ENCODE results near the gene KCNJ5. TPM values are rescaled to one million over a fixed set of nuclear protein-coding genes. Genes with fewer than 3 reads are reported as not detected.

KCNJ5 gene
- total RNA-seq, 1 experiment from 2014 or later = 0.11 TPM

GRCh38 chr11:128878455-128878854 lies 12.7 kb upstream of the KCNJ5 start:
- Histone ChIP-seq H3K56ac (ENCODE audit: insufficient read length, low read depth, low read length) (no peak overlapping the region), H3K79me1 (ENCODE audit: insufficient read depth, low read depth, low read length, poor library complexity, severe bottlenecking) (no peaks in the 10 kb centered on the region), H3K27me3 (ENCODE audit: insufficient read depth, low read length) (no peaks in the 10 kb centered on the region; the same call in 1 of the 2 replicates), H3K4ac (ENCODE audit: low read depth, low read length) (no peak overlapping the region), H4K8ac (replicated peaks; ENCODE audit: insufficient read length, low read depth, low read length) (no peak overlapping the region), H3K23ac (ENCODE audit: insufficient read length, low read depth, low read length) (no peak overlapping the region), H2BK20ac (ENCODE audit: low read depth, low read length, poor library complexity, severe bottlenecking) (no peak overlapping the region), H3K23me2 (ENCODE audit: insufficient read length, low read depth, low read length, poor library complexity, severe bottlenecking) (no peaks in the 10 kb centered on the region), H3K79me2 (ENCODE audit: insufficient read depth, low read length) (no peaks in the 10 kb centered on the region), H3K14ac (ENCODE audit: insufficient read depth, low read length) (no peak overlapping the region), H4K20me1 (ENCODE audit: control insufficient read depth, insufficient read depth, insufficient read length) (no peaks in the 10 kb centered on the region), H3K4me1 (ENCODE audit: insufficient read depth, low read length) (no peaks in the 10 kb centered on the region), H3K27ac (ENCODE audit: insufficient read length, low read depth, low read length) (no peak overlapping the region), H3K4me2 (ENCODE audit: insufficient read depth, insufficient read length, low read length) (no peak overlapping the region), H3K18ac (ENCODE audit: insufficient read length, low read depth, low read length) (no peak overlapping the region), H3K9ac (ENCODE audit: extremely low read depth, insufficient read length, low read length) (no peak overlapping the region), H2BK12ac (ENCODE audit: insufficient read length, low read depth, low read length) (no peak overlapping the region), H2AFZ (ENCODE audit: low read length) (no peak overlapping the region), H2BK120ac (ENCODE audit: low read depth, low read length, poor library complexity, severe bottlenecking) (no peak overlapping the region), H2BK15ac (ENCODE audit: low read depth, low read length) (no peak overlapping the region), H3T11ph (ENCODE audit: low read length) (no peak overlapping the region), H4K5ac (ENCODE audit: insufficient read length, low read depth, low read length) (no peak overlapping the region), H4K91ac (ENCODE audit: insufficient read length, low read depth, low read length) (no peak overlapping the region), H2AK5ac (ENCODE audit: insufficient read length, low read length) (no peak overlapping the region), H3K9me3 (ENCODE audit: control insufficient read depth, low read depth, low read length) (no peaks in the 10 kb centered on the region), H2BK5ac (ENCODE audit: insufficient read length, low read length) (no peak overlapping the region)
- H3K4me1 Mint-ChIP-seq = peaks cover 8 to 10% of the 10 kb centered on the region in 2 experiments
- peaks cover 70% of the 10 kb centered on the region for H3K27me3 Mint-ChIP-seq (ENCODE audit: low read depth)
- H3K9me3 Mint-ChIP-seq = no peaks in the 10 kb centered on the region; a peak in 1 of 5 replicates
- no peak overlapping the region; a peak in 1 of 7 replicates for H3K27ac Mint-ChIP-seq
- no CpG with 5 or more reads among the region's 2 CpGs for WGBS (ENCODE audit: extremely low coverage, insufficient read length, low lambda C conversion rate)
- H3K36me3 Mint-ChIP-seq (ENCODE audit: insufficient read depth in 1 of 3, low read depth in 3 of 3) = no peaks in the 10 kb centered on the region; a peak in 2 of 7 replicates
- TF ChIP-seq, protein P1, sequence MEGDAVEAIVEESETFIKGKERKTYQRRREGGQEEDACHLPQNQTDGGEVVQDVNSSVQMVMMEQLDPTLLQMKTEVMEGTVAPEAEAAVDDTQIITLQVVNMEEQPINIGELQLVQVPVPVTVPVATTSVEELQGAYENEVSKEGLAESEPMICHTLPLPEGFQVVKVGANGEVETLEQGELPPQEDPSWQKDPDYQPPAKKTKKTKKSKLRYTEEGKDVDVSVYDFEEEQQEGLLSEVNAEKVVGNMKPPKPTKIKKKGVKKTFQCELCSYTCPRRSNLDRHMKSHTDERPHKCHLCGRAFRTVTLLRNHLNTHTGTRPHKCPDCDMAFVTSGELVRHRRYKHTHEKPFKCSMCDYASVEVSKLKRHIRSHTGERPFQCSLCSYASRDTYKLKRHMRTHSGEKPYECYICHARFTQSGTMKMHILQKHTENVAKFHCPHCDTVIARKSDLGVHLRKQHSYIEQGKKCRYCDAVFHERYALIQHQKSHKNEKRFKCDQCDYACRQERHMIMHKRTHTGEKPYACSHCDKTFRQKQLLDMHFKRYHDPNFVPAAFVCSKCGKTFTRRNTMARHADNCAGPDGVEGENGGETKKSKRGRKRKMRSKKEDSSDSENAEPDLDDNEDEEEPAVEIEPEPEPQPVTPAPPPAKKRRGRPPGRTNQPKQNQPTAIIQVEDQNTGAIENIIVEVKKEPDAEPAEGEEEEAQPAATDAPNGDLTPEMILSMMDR (conservative IDR thresholded peaks at IDR 0.05) = no peak
- H3K4me3 Mint-ChIP-seq = no peak overlapping the region
- DNase-seq = no peak

Measured in H9 (cell line).